HepG2 (cell line): ENCODE results near the gene SEC14L5.

Experiments used
- MYC ChIP-seq: sonication (generic); formaldehyde crosslinking; IDR thresholded peaks from 2 replicates; pipeline ENCODE4 v1.9.0; 2021; ENCODE audit warnings: missing genetic modification reagents, borderline replicate concordance
- TARDBP ChIP-seq: sonication (generic); formaldehyde crosslinking; IDR thresholded peaks from 2 replicates; pipeline ENCODE4 v1.8.0; 2022; ENCODE audit warnings: mild to moderate bottlenecking, missing genetic modification reagents
- TF ChIP-seq, protein P1 (sequence below): sonication (generic); formaldehyde crosslinking; IDR thresholded peaks from 2 replicates; pipeline ENCODE4 v1.5.1; 2020; ENCODE audit warnings: missing genetic modification reagents, mild to moderate bottlenecking, borderline replicate concordance

- TF ChIP-seq TARDBP (CRISPR knock-in tag): no peak; the same call in 1 of the 2 replicates
- TF ChIP-seq, protein P1, sequence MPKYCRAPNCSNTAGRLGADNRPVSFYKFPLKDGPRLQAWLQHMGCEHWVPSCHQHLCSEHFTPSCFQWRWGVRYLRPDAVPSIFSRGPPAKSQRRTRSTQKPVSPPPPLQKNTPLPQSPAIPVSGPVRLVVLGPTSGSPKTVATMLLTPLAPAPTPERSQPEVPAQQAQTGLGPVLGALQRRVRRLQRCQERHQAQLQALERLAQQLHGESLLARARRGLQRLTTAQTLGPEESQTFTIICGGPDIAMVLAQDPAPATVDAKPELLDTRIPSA (CRISPR knock-in tag): no peak
- peak; percentile 54; the same call in 1 of the 2 replicates for TF ChIP-seq MYC (CRISPR knock-in tag)
Measured at GRCh38 chr16:4936991-4937781, 20.9 kb upstream of the SEC14L5 start, which contains the start of gene PPL.
